GM10266 (cell line): ENCODE data around the gene DAAM1.

ENCODE experiments used
- DNase-seq: peaks from one replicate; pipeline ENCODE4 v3.0.0; 2012; ENCODE audit errors: extremely low spot score
- TF ChIP-seq, protein P1 (sequence below): IDR thresholded peaks from 2 replicates; pipeline ENCODE4 v1.5.1; 2012; ENCODE audit warnings: mild to moderate bottlenecking, low read depth; ENCODE audit not compliant: control insufficient read depth, insufficient read depth; ENCODE audit errors: missing control alignments

The DAAM1 gene

GRCh38 chr14:59363531-59364226 is 175.2 kb downstream of the DAAM1 start:
- TF ChIP-seq, protein P1, sequence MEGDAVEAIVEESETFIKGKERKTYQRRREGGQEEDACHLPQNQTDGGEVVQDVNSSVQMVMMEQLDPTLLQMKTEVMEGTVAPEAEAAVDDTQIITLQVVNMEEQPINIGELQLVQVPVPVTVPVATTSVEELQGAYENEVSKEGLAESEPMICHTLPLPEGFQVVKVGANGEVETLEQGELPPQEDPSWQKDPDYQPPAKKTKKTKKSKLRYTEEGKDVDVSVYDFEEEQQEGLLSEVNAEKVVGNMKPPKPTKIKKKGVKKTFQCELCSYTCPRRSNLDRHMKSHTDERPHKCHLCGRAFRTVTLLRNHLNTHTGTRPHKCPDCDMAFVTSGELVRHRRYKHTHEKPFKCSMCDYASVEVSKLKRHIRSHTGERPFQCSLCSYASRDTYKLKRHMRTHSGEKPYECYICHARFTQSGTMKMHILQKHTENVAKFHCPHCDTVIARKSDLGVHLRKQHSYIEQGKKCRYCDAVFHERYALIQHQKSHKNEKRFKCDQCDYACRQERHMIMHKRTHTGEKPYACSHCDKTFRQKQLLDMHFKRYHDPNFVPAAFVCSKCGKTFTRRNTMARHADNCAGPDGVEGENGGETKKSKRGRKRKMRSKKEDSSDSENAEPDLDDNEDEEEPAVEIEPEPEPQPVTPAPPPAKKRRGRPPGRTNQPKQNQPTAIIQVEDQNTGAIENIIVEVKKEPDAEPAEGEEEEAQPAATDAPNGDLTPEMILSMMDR: no peak
- DNase-seq: no peak

GRCh38 chr14:59370158-59370742 is 181.8 kb downstream of the DAAM1 start:
- no peak for DNase-seq
- TF ChIP-seq, protein P1: no peak

GRCh38 chr14:59371771-59372170 is 183.3 kb downstream of the DAAM1 start:
- TF ChIP-seq, protein P1: no peak
- no peak for DNase-seq

DNA sequence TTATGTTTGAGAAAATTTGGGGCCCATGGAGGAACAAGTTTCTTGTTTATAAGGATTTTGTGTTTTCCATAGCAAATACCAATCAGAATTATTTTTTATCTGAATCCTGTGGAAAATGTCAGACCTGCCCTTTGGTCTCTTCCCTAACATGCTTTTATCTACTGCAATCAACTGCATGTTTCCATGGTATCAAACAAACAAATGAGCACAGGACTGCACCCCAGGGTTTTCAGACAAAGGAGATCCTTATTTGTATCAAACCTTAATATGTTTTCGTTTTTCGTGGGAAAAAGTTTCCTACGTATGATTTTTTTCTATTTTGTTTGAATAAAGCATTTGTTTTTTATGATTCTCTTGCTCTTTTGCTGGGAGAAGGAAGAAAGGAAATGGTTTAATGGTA is 185.6 kb downstream of the DAAM1 start:
- TF ChIP-seq, protein P1: no peak
- DNase-seq: no peak

DNA sequence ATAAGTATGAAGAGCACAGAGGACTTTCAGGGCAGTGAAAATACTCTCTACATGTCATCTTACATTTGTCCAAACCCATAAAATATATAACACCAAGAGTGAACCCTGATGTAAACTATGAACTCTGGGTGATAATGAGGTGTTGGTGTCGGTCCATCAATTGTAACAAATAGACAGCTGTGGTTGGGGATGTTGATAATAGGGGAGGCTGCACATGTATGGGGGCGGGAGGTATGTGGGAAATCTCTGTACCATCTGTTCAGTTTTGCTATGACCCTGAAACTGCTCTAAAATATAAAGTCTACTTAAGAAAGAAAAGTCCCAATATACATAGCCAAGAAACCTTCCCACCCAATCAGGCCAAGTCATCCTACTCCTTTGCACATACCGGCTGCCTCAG is 188.2 kb downstream of the DAAM1 start:
- DNase-seq: no peak
- TF ChIP-seq, protein P1: no peak

- DNase-seq: no peak
- TF ChIP-seq, protein P1: no peak
Observed at GRCh38 chr14:59377491-59377890, 189.0 kb downstream of the DAAM1 start.

GRCh38 chr14:59377991-59378601 is 189.6 kb downstream of the DAAM1 start:
- DNase-seq: no peak
- TF ChIP-seq, protein P1: no peak
